H9 (cell line): ENCODE data around the gene TSPOAP1. TPM values are rescaled to one million over a fixed set of nuclear protein-coding genes. Genes with fewer than 3 reads are reported as not detected.

Experiments
- DNase-seq: peaks from one replicate; pipeline ENCODE4 v3.0.0-alpha.2; 2017
- H2AFZ ChIP-seq: one replicate; pipeline ENCODE4 v1.6.1; 2013; ENCODE audit warnings: mild to moderate bottlenecking, low read length, control low read depth, moderate library complexity
- H2AK5ac ChIP-seq: 2 replicates; pipeline ENCODE4 v1.6.1; 2013; ENCODE audit warnings: low read length, control low read depth, mixed read lengths; ENCODE audit not compliant: insufficient read length
- H2BK120ac ChIP-seq: one replicate; pipeline ENCODE4 v1.6.1; 2013; ENCODE audit warnings: low read depth, mild to moderate bottlenecking, low read length, control low read depth, inconsistent platforms; ENCODE audit not compliant: poor library complexity, severe bottlenecking
- H2BK12ac ChIP-seq: 2 replicates; pipeline ENCODE4 v1.6.1; 2013; ENCODE audit warnings: low read length, control low read depth, mixed read lengths, low read depth; ENCODE audit not compliant: insufficient read length
- H2BK15ac ChIP-seq: 2 replicates; pipeline ENCODE4 v1.6.1; 2013; ENCODE audit warnings: low read depth, low read length, control low read depth
- H2BK20ac ChIP-seq: one replicate; pipeline ENCODE4 v1.6.1; 2013; ENCODE audit warnings: low read depth, mild to moderate bottlenecking, low read length, control low read depth, inconsistent platforms; ENCODE audit not compliant: poor library complexity, severe bottlenecking
- H2BK5ac ChIP-seq: 2 replicates; pipeline ENCODE4 v1.6.1; 2013; ENCODE audit warnings: low read length, control low read depth, mixed read lengths; ENCODE audit not compliant: insufficient read length
- H3K14ac ChIP-seq: 2 replicates; pipeline ENCODE4 v1.6.1; 2013; ENCODE audit warnings: low read length, control low read depth; ENCODE audit not compliant: insufficient read depth
- H3K18ac ChIP-seq: 2 replicates; pipeline ENCODE4 v1.6.1; 2013; ENCODE audit warnings: low read depth, mild to moderate bottlenecking, mixed read lengths, low read length, control low read depth; ENCODE audit not compliant: insufficient read length
- H3K23ac ChIP-seq: 2 replicates; pipeline ENCODE4 v1.6.1; 2013; ENCODE audit warnings: low read length, control low read depth, mixed read lengths, low read depth; ENCODE audit not compliant: insufficient read length
- H3K23me2 ChIP-seq: 2 replicates; pipeline ENCODE4 v1.6.1; 2013; ENCODE audit warnings: low read depth, mild to moderate bottlenecking, mixed read lengths, low read length, control low read depth; ENCODE audit not compliant: insufficient read length, poor library complexity, severe bottlenecking
- H3K27ac ChIP-seq: 2 replicates; pipeline ENCODE4 v1.5.1; 2013; ENCODE audit warnings: low read length, control low read depth, mixed read lengths, low read depth; ENCODE audit not compliant: insufficient read length
- H3K27me3 ChIP-seq: 2 replicates; pipeline ENCODE4 v1.6.1; 2013; ENCODE audit warnings: low read length, control low read depth, inconsistent platforms; ENCODE audit not compliant: insufficient read depth
- H3K4ac ChIP-seq: 2 replicates; pipeline ENCODE4 v1.6.1; 2013; ENCODE audit warnings: low read depth, mild to moderate bottlenecking, control low read depth, inconsistent platforms, low read length, moderate library complexity
- H3K4me1 ChIP-seq: 2 replicates; pipeline ENCODE4 v1.6.1; 2013; ENCODE audit warnings: low read length, control low read depth, inconsistent platforms; ENCODE audit not compliant: insufficient read depth
- H3K4me2 ChIP-seq: 2 replicates; pipeline ENCODE4 v1.6.1; 2013; ENCODE audit warnings: low read length, control low read depth, mixed read lengths; ENCODE audit not compliant: insufficient read length, insufficient read depth
- H3K56ac ChIP-seq: 2 replicates; pipeline ENCODE4 v1.6.1; 2013; ENCODE audit warnings: low read depth, mild to moderate bottlenecking, mixed read lengths, low read length, control low read depth; ENCODE audit not compliant: insufficient read length
- H3K79me1 ChIP-seq: 2 replicates; pipeline ENCODE4 v1.6.1; 2013; ENCODE audit warnings: low read depth, mild to moderate bottlenecking, moderate library complexity, low read length, control low read depth, inconsistent platforms; ENCODE audit not compliant: insufficient read depth, poor library complexity, severe bottlenecking
- H3K79me2 ChIP-seq: 2 replicates; pipeline ENCODE4 v1.6.1; 2013; ENCODE audit warnings: low read length, control low read depth, inconsistent platforms; ENCODE audit not compliant: insufficient read depth
- H3K9ac ChIP-seq: 2 replicates; pipeline ENCODE4 v1.6.1; 2013; ENCODE audit warnings: low read length, control low read depth, mixed read lengths; ENCODE audit not compliant: insufficient read length; ENCODE audit errors: extremely low read depth
- H3K9me3 ChIP-seq: one replicate; pipeline ENCODE4 v1.6.1; 2013; ENCODE audit warnings: low read depth, low read length, inconsistent platforms; ENCODE audit not compliant: control insufficient read depth
- H3T11ph ChIP-seq: one replicate; pipeline ENCODE4 v1.6.1; 2013; ENCODE audit warnings: mild to moderate bottlenecking, low read length, control low read depth, inconsistent platforms
- H4K20me1 ChIP-seq: one replicate; pipeline ENCODE4 v1.6.1; 2013; ENCODE audit not compliant: control insufficient read depth, insufficient read length, insufficient read depth
- H4K5ac ChIP-seq: 2 replicates; pipeline ENCODE4 v1.6.1; 2013; ENCODE audit warnings: low read depth, mild to moderate bottlenecking, mixed read lengths, low read length, control low read depth; ENCODE audit not compliant: insufficient read length
- H4K8ac ChIP-seq: replicated peaks from 2 replicates; pipeline ENCODE4 v1.6.1; 2013; ENCODE audit warnings: low read length, control low read depth, mixed read lengths, low read depth; ENCODE audit not compliant: insufficient read length
- H4K91ac ChIP-seq: 2 replicates; pipeline ENCODE4 v1.6.1; 2013; ENCODE audit warnings: low read depth, mild to moderate bottlenecking, moderate library complexity, mixed read lengths, low read length, control low read depth; ENCODE audit not compliant: insufficient read length
- H3K27ac Mint-ChIP-seq, 3 experiments: 2 replicates in 2 of 3; 3 replicates in 1 of 3; pipeline ENCODE4 v1.8.0; 2020 to 2021; ENCODE audit warnings: mixed read lengths in 3 of 3, mild to moderate bottlenecking in 1 of 3, moderate library complexity in 1 of 3
- H3K27me3 Mint-ChIP-seq: 2 replicates; pipeline ENCODE4 v1.8.0; 2021; ENCODE audit warnings: low read depth, mild to moderate bottlenecking, moderate library complexity, mixed read lengths
- H3K36me3 Mint-ChIP-seq, 3 experiments: 2 replicates in 2 of 3; 3 replicates in 1 of 3; pipeline ENCODE4 v1.8.0; 2020 to 2021; ENCODE audit warnings: low read depth in 3 of 3, mixed read lengths in 3 of 3; ENCODE audit not compliant: insufficient read depth in 1 of 3
- H3K4me1 Mint-ChIP-seq, 2 experiments: 2 replicates each; pipeline ENCODE4 v1.8.0; 2020; ENCODE audit warnings: mixed read lengths in 2 of 2
- H3K4me3 Mint-ChIP-seq, 2 experiments: 2 replicates in 1 of 2; 3 replicates in 1 of 2; pipeline ENCODE4 v1.8.0; 2020 to 2021; ENCODE audit warnings: mild to moderate bottlenecking in 2 of 2, mixed read lengths in 2 of 2, moderate library complexity in 1 of 2
- H3K9me3 Mint-ChIP-seq, 2 experiments: 2 replicates in 1 of 2; 3 replicates in 1 of 2; pipeline ENCODE4 v1.8.0; 2020; ENCODE audit warnings: mild to moderate bottlenecking in 2 of 2, mixed read lengths in 2 of 2, moderate library complexity in 1 of 2
- WGBS: extraction: QIAGEN DNeasy Blood & Tissue Kit; methylation state at CpG from one replicate; pipeline ENCODE4 v1.1.7; 2013; ENCODE audit warnings: missing lambda C conversion rate, low lambda C conversion rate, mixed read lengths; ENCODE audit not compliant: insufficient read length; ENCODE audit errors: extremely low coverage; 5-methylcytosine and 5-hydroxymethylcytosine counted together
- microRNA-seq: library from miRNA; unstranded; fragments of <30 nt; microRNA quantifications from one replicate; pipeline ENCODE4, GENCODE V29; 2020; ENCODE audit warnings: borderline microRNAs expressed
- total RNA-seq: library from RNA; stranded (reverse); gene quantifications from 2 replicates; pipeline ENCODE4 v1.2.1, GENCODE V29; 2021
- TF ChIP-seq, protein P1 (sequence below): fragments of 200-600 bp; sonication (generic); conservative IDR thresholded peaks from 3 replicates; pipeline ENCODE4 v1.8.0; 2021; ENCODE audit warnings: antibody characterized with exemption, mild to moderate bottlenecking

Gene TSPOAP1
- total RNA-seq, 1 experiment from 2014 or later, result 17.3 TPM

DNA sequence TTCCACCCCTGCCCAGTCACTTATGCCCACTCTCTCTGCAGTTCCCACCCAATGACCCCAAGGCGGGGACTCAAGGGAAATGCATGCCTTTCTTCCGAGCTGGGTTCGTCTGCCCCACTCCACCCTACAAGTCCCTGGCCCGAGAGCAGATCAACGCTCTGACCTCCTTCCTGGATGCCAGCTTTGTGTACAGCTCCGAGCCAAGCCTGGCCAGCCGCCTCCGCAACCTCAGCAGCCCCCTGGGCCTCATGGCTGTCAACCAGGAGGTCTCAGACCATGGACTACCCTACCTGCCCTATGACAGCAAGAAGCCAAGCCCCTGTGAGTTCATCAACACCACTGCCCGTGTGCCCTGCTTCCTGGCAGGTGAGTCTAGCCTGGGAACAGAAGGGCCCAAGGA lies 76.5 kb downstream of the TSPOAP1 start:
- H4K8ac ChIP-seq, result no peak overlapping the region

More for the DNA sequence above, 76.5 kb downstream of the TSPOAP1 start:
- Histone ChIP-seq H3K9ac (no peak overlapping the region), H3K79me2 (no peaks in the 10 kb centered on the region), H3T11ph (no peak overlapping the region), H2AK5ac (no peak overlapping the region), H2BK20ac (no peak overlapping the region), H3K56ac (no peak overlapping the region), H3K23ac (no peak overlapping the region), H2BK15ac (no peak overlapping the region), H3K4ac (no peak overlapping the region), H4K91ac (no peak overlapping the region), H3K9me3 (peaks cover 8% of the 10 kb centered on the region), H4K5ac (no peak overlapping the region), H2BK12ac (no peak overlapping the region), H2BK120ac (no peak overlapping the region), H3K14ac (no peak overlapping the region), H3K4me2 (no peak overlapping the region), H3K23me2 (peaks cover 8% of the 10 kb centered on the region), H3K4me1 (no peaks in the 10 kb centered on the region; the same call in 1 of the 2 replicates), H3K27ac (no peak overlapping the region), H2BK5ac (no peak overlapping the region), H3K79me1 (no peaks in the 10 kb centered on the region), H4K20me1 (no peaks in the 10 kb centered on the region), H3K18ac (no peak overlapping the region), H2AFZ (no peak overlapping the region), H3K27me3 (peaks cover 38% of the 10 kb centered on the region)
- peaks cover 5 to 13% of the 10 kb centered on the region in 2 experiments for H3K4me1 Mint-ChIP-seq
- no peak overlapping the region; a peak in 1 of 7 replicates for H3K27ac Mint-ChIP-seq
- no CpG with 5 or more reads among the region's 9 CpGs for WGBS
- no peak overlapping the region for H3K4me3 Mint-ChIP-seq
- TF ChIP-seq, protein P1, sequence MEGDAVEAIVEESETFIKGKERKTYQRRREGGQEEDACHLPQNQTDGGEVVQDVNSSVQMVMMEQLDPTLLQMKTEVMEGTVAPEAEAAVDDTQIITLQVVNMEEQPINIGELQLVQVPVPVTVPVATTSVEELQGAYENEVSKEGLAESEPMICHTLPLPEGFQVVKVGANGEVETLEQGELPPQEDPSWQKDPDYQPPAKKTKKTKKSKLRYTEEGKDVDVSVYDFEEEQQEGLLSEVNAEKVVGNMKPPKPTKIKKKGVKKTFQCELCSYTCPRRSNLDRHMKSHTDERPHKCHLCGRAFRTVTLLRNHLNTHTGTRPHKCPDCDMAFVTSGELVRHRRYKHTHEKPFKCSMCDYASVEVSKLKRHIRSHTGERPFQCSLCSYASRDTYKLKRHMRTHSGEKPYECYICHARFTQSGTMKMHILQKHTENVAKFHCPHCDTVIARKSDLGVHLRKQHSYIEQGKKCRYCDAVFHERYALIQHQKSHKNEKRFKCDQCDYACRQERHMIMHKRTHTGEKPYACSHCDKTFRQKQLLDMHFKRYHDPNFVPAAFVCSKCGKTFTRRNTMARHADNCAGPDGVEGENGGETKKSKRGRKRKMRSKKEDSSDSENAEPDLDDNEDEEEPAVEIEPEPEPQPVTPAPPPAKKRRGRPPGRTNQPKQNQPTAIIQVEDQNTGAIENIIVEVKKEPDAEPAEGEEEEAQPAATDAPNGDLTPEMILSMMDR, result no peak
- peaks cover 81% of the 10 kb centered on the region for H3K27me3 Mint-ChIP-seq
- H3K9me3 Mint-ChIP-seq, result peaks cover 9% of the 10 kb centered on the region in 2 experiments
- peaks cover 0 to 6% (median 6%) of the 10 kb centered on the region in 3 experiments; a peak in 4 of 7 replicates for H3K36me3 Mint-ChIP-seq
- peak; percentile 25 for DNase-seq

Small RNA genes lying within 50 kb of the gene (microRNA-seq; reads per million reads assigned to microRNA genes)
- gene MIR4736, result not detected

Other genes starting within 250 kb of the TSPOAP1 start
- gene DYNLL2, start 245.4 kb downstream of the TSPOAP1 start, total RNA-seq, result 38.7 and 39.3 TPM in 2 replicates
- 0.11 and 0.15 TPM in 2 replicates for gene OR4D1, start 180.4 kb downstream of the TSPOAP1 start, total RNA-seq
- not detected in 2 replicates for gene OR4D2, start 161.8 kb downstream of the TSPOAP1 start, total RNA-seq
- not detected in 2 replicates for gene EPX, start 136.1 kb downstream of the TSPOAP1 start, total RNA-seq
- gene MKS1, start 109.5 kb downstream of the TSPOAP1 start, total RNA-seq, result 21.3 and 24.8 TPM in 2 replicates
- 0.11 and 0.17 TPM in 2 replicates for gene LPO, start 90.2 kb downstream of the TSPOAP1 start, total RNA-seq
- not detected in 2 replicates for gene MPO, start 47.9 kb downstream of the TSPOAP1 start, total RNA-seq
- gene SUPT4H1, start 23.4 kb upstream of the TSPOAP1 start, total RNA-seq, result 107 and 109 TPM in 2 replicates
- 0.42 and 0.72 TPM in 2 replicates for gene RNF43, start 88.7 kb upstream of the TSPOAP1 start, total RNA-seq
- gene HSF5, start 159.6 kb upstream of the TSPOAP1 start, total RNA-seq, result not detected in 2 replicates
- 20.7 and 31.2 TPM in 2 replicates for gene MTMR4, start 185.8 kb upstream of the TSPOAP1 start, total RNA-seq